Mesodermal cell (in vitro differentiated cells): Measurements from ENCODE around the gene NCF4.
A peak's percentile ranks its signal among the peaks of the same experiment; 100 is the strongest.

Source experiments
- H3K27ac ChIP-seq: 2 replicates; pipeline ENCODE4 v1.7.0; 2013; ENCODE audit warnings: mild to moderate bottlenecking, low read depth, low read length, moderate library complexity; ENCODE audit not compliant: severe bottlenecking
- H3K36me3 ChIP-seq: 2 replicates; pipeline ENCODE4 v1.7.1; 2013; ENCODE audit warnings: mild to moderate bottlenecking, low read length, moderate library complexity; ENCODE audit not compliant: control insufficient read depth, insufficient read depth
- H3K4me1 ChIP-seq: one replicate; pipeline ENCODE4 v1.7.1; 2013; ENCODE audit warnings: mild to moderate bottlenecking, low read length; ENCODE audit not compliant: insufficient read depth, control insufficient read depth, poor library complexity, severe bottlenecking
- H3K4me3 ChIP-seq: 2 replicates; pipeline ENCODE4 v1.7.0; 2013; ENCODE audit warnings: low read length, control low read depth, mild to moderate bottlenecking; ENCODE audit not compliant: insufficient read depth, poor library complexity, severe bottlenecking; ENCODE audit errors: extremely low read depth
- H3K9me3 ChIP-seq: 2 replicates; pipeline ENCODE4 v1.7.1; 2013; ENCODE audit warnings: mild to moderate bottlenecking, low read length, moderate library complexity; ENCODE audit not compliant: control insufficient read depth
- WGBS, 2 experiments: methylation state at CpG; one replicate each; pipeline ENCODE4 v1.1.5; 2013; ENCODE audit warnings: missing lambda C conversion rate in 2 of 2; ENCODE audit not compliant: insufficient coverage in 2 of 2; 5-methylcytosine and 5-hydroxymethylcytosine counted together

Gene NCF4

GRCh38 chr22:36911887-36912661 lies 51.3 kb downstream of the NCF4 start:
- Histone ChIP-seq H3K27ac (peak overlapping the region; percentile 32), H3K9me3 (no peaks in the 10 kb centered on the region), H3K4me1 (peaks cover 14% of the 10 kb centered on the region), H3K36me3 (no peaks in the 10 kb centered on the region), H3K4me3 (no peak overlapping the region)
- WGBS, 2 experiments: 12 to 58% methylated on average over 4 to 6 of the region's 13 CpGs

GRCh38 chr22:36912694-36913426 lies 52.1 kb downstream of the NCF4 start:
- Histone ChIP-seq H3K4me3 (no peak overlapping the region), H3K9me3 (no peaks in the 10 kb centered on the region), H3K36me3 (no peaks in the 10 kb centered on the region), H3K4me1 (peaks cover 14% of the 10 kb centered on the region), H3K27ac (peak overlapping the region; percentile 32)
- WGBS, 2 experiments: 89 to 91% methylated on average over 5 to 7 of the region's 8 CpGs

GRCh38 chr22:36913427-36914389 lies 52.9 kb downstream of the NCF4 start, which contains the start of gene CSF2RB:
Gene CSF2RB (plus strand): TSS chr22:36913628. CDS start chr22:36922208, 8,580 bp downstream.
- Histone ChIP-seq H3K36me3 (no peaks in the 10 kb centered on the region), H3K27ac (peak within 1 kb of the TSS; percentile 32), H3K4me1 (peaks cover 14% of the 10 kb centered on the region), H3K9me3 (no peaks in the 10 kb centered on the region), H3K4me3 (no peak within 1 kb of the TSS)
- WGBS, 2 experiments: 88% methylated on average over 12 to 15 of the region's 18 CpGs

- H3K4me1 ChIP-seq: peaks cover 14% of the 10 kb centered on the region
- H3K4me3 ChIP-seq: no peak overlapping the region
- H3K36me3 ChIP-seq: no peaks in the 10 kb centered on the region
- WGBS, 2 experiments: 100% methylated on average over 1 of the region's 1 CpG; no CpG with 5 or more reads in 1 of the 2 experiments
- no peak overlapping the region for H3K27ac ChIP-seq
- H3K9me3 ChIP-seq: no peaks in the 10 kb centered on the region
Measured at GRCh38 chr22:36914390-36914752, 53.6 kb downstream of the NCF4 start.

- peaks cover 14% of the 10 kb centered on the region for H3K4me1 ChIP-seq
- no peaks in the 10 kb centered on the region for H3K9me3 ChIP-seq
- no peak overlapping the region for H3K27ac ChIP-seq
- H3K4me3 ChIP-seq: no peak overlapping the region
- H3K36me3 ChIP-seq: no peaks in the 10 kb centered on the region
Measured at GRCh38 chr22:36916034-36916433, 55.2 kb downstream of the NCF4 start.

- Histone ChIP-seq H3K9me3 (no peaks in the 10 kb centered on the region), H3K4me1 (peaks cover 13% of the 10 kb centered on the region), H3K4me3 (no peak overlapping the region), H3K27ac (no peak overlapping the region), H3K36me3 (no peaks in the 10 kb centered on the region)
- 88% methylated on average over 3 of the region's 3 CpGs; no CpG with 5 or more reads in 1 of the 2 experiments for WGBS, 2 experiments
Measured at GRCh38 chr22:36918586-36919284, 57.9 kb downstream of the NCF4 start.

- Histone ChIP-seq H3K4me1 (peaks cover 13% of the 10 kb centered on the region), H3K4me3 (no peak overlapping the region), H3K27ac (no peak overlapping the region), H3K36me3 (no peaks in the 10 kb centered on the region), H3K9me3 (no peaks in the 10 kb centered on the region)
- WGBS, 2 experiments: 78 to 89% methylated on average over 11 to 14 of the region's 15 CpGs
Measured at GRCh38 chr22:36921309-36922104, 60.7 kb downstream of the NCF4 start.

GRCh38 chr22:36922105-36922608 lies 61.4 kb downstream of the NCF4 start:
- Histone ChIP-seq H3K4me3 (no peak overlapping the region), H3K4me1 (peaks cover 13% of the 10 kb centered on the region), H3K27ac (no peak overlapping the region), H3K36me3 (no peaks in the 10 kb centered on the region), H3K9me3 (no peaks in the 10 kb centered on the region)
- WGBS, 2 experiments: 58 to 66% methylated on average over 8 to 10 of the region's 10 CpGs

- Histone ChIP-seq H3K4me1 (peaks cover 13% of the 10 kb centered on the region), H3K4me3 (no peak overlapping the region), H3K9me3 (no peaks in the 10 kb centered on the region), H3K36me3 (no peaks in the 10 kb centered on the region), H3K27ac (no peak overlapping the region)
- WGBS, 2 experiments: 73 to 86% methylated on average over 4 to 7 of the region's 7 CpGs
Measured at GRCh38 chr22:36922711-36923110, 61.9 kb downstream of the NCF4 start.
